ENCODE measurements around the gene HOXA4.

The HOXA4 gene

GRCh38 chr7:27117887-27118491, 12.6 kb downstream of the HOXA4 start:
- in situ Hi-C loops (cut with MboI; ENCODE audit: low sequenced_read_pairs) = no loop called here

GRCh38 chr7:27116962-27117886, 13.3 kb downstream of the HOXA4 start:
- in situ Hi-C loops (cut with MboI; ENCODE audit: low sequenced_read_pairs) = no loop called here

DNA sequence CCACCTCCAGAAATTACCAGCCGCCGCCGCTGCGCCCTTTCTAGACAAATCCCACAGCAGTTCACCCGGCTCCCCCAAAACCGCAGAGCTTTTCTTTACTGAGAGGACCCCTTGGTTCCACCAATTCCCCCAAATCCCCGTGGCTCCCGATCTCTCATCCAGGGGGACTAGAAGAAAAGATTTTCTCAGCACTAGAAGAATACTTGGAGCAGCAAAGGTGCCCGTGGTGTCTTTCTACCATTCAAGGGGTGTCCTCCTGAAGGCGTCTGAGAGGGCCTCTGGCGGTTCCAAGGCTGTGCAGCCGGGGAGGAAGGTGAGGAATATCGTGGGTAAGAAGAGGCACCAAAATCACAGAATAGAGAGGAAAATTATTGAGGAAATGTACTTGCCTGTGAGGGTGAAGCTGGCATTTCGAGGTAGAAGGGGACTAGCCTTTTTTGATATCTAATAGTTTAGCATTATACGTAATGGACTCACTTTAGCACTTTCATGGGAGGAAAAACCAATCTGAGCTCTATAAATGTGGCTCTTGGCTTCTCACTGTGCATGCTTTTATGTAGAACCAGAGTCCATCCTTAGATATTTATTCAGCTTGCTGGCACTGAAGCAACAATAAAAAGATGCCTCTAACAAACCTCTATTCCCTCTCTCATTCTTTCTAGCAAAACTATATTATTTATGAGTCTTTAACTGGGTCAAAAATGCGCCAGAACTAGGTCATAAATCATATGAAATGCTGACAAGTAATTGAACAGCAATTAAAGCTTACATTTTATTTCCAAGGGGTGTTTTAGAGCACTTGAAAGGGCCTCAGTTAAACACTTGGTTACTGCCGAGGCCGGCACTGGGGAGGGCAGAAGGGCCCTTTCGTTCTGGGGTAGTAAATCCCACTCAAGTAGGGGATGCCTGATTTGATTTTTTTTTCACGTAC, 14.3 kb downstream of the HOXA4 start:
- in situ Hi-C loops (cut with MboI; ENCODE audit: low sequenced_read_pairs) = no loop called here

DNA sequence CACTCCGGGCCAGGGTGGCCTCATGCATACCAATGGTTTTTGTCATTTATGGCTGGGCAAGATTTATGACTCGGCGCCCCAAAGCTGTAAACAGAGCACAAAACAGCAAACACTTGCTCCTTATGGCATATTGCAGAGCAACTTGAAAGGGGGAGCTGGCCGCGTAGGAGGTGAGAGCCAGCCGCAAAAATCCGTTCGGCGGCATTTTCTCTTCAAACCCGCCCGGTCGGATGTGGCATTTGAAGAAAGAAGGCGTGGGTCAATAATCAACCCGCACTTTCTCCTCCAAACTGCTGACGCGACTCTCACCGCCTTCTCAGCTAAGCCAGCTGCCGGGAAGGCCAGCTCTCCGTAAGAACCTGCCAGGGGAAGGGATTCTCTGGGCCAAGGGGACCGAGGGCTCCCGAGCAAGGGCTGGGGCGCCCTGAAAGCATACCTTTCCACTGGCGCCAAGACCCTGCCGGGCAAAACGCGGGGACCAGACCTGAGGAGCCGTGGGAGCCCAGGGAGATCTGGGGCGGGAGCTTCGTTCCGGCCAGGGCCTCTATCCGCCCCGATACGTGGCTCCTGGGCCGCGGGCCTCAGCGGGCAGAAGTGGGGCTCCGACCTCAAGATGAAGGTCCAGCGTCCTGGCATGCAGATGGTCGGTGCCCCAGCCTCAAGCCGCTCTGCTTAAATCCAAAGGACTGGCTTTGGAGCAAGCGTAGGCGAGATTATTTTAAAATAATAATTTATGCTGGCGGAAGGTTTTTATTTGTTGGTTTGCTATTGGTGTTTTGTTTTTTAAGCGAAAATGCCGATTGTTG, 15.1 kb downstream of the HOXA4 start:
- in situ Hi-C loops (cut with MboI; ENCODE audit: low sequenced_read_pairs) = no loop called here

DNA sequence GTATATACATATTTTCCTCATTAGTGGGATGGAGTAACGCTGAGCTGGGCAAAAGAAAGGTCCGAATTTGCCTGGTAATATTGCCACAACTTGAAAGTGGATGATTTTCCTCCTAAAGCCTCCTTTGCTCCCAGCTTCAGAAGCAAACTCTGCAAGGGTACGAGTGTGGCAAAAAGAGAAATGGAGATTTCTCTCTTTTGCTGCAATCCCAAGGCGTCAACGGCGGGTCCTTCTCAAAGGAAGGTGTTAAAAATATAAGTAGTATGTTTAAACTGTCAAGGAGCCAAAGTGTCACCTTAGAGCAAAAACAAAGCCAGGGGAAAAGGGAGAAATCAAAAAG, 15.7 kb downstream of the HOXA4 start:
- in situ Hi-C loops (cut with MboI; ENCODE audit: low sequenced_read_pairs) = no loop called here

DNA sequence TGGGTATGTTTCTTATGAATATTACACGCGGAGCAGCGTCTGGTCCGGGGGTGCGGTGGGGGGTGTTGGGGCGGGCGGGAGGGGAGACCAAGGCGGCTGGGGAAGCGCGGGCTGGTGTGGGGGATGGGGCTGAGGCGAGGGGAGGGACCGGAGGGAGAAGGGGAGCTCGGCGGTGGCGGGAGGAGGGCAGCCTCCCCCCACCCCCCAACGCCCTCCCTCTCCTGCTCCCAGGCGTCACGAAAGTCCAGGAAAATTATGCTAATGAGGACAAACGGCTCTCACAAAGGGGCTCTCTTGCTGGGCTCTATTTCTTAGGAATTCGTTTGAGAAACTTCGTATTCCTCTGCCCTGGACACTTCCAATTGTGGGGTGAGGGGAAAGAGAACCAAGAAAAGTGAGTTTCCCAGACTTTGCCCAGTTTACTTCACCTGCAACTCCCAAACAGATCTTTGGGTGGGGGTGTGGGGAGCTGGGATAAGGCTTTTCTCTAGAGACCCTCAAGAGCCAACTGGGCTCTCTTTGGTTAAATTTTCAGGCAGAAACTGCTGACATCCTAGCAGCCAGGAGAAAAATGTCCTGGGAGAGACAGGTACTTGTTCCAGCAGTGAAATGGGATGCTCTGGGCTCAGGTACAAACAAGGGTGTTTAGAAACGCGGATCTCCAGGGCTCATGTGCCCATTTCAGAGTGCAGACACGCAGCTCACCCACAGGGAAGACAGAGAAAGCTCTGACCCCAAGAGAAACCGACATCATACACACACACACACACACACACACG, 16.4 kb downstream of the HOXA4 start:
- in situ Hi-C loops (cut with MboI; ENCODE audit: low sequenced_read_pairs) = no loop called here

DNA sequence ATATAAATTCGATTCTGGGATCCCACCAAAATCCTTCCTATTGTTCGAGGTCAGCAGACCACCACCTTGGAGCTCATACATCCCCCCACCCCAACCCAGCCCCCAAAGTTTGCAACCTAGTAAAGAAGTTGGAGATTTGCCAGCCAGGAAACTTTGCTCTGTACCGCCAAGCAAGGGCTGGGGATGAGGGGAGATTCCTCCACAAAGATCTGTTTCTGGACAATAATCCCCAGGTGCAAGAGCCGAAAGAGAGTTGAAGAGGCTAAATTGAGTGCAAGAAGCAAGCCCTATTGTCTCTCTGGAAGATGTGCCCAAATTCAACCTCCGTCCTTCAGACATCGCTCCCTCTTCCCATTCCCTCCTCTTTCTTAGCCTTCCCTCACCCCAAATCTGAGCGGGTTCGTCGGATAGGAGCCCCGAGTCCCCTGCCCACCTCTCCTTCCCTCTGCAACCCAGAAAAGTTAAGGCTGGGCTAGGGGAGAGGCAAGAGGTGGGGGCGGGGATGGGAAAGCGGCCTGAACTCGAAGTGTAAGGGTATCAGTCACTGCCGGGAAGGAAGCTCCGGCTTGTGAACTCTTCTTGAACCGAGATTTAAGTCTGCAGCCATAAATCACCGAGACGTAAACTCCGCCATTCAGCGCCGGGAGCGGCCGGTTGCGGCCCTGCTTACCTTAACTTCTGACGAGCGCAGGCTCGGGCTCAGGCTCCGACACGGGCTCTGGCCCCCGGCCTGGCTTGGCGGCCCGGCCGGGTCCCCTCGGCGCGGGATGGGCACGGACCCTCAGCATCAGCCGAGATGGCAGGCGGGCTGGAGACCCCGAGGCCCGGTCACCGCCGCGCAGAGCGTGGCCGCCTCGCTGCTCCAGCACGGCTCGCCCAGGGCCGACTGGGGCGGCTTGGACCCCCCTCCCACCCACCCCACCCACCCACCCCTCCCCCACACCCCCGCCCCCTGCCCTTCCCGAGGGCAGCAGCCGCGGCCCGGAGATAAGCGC, 17.3 kb downstream of the HOXA4 start:
- in situ Hi-C loops (cut with MboI; ENCODE audit: low sequenced_read_pairs) = no loop called here

GRCh38 chr7:27112361-27112760, 18.2 kb downstream of the HOXA4 start:
- in situ Hi-C loops (cut with MboI; ENCODE audit: low sequenced_read_pairs) = no loop called here

DNA sequence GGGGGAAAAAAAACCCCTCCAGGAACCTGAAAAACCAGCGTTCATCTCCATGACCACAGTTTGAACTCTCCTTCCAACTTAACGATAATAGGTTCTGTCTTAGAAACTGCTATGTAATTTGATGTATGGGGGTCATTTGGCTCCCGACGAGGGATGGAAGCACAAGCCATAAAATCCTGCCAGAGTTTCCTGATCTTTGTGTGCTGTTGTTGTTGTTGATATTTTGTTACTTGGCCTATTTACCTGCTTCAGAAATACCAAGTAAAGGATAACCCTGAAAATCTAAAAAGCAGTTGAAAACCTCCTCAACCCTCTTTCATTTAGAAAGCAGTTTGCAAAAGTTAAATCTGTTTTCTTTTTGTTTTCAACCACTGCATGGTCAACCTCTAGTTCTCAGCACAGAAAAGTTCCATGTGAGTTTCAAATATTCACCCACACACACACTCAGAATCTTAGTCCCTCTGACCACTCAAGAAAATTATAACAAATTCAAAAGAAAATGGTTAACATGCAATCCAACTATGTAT, 18.7 kb downstream of the HOXA4 start:
- in situ Hi-C loops (cut with MboI; ENCODE audit: low sequenced_read_pairs) = no loop called here

GRCh38 chr7:27111042-27111750, 19.4 kb downstream of the HOXA4 start:
- in situ Hi-C loops (cut with MboI; ENCODE audit: low sequenced_read_pairs) = no loop called here

DNA sequence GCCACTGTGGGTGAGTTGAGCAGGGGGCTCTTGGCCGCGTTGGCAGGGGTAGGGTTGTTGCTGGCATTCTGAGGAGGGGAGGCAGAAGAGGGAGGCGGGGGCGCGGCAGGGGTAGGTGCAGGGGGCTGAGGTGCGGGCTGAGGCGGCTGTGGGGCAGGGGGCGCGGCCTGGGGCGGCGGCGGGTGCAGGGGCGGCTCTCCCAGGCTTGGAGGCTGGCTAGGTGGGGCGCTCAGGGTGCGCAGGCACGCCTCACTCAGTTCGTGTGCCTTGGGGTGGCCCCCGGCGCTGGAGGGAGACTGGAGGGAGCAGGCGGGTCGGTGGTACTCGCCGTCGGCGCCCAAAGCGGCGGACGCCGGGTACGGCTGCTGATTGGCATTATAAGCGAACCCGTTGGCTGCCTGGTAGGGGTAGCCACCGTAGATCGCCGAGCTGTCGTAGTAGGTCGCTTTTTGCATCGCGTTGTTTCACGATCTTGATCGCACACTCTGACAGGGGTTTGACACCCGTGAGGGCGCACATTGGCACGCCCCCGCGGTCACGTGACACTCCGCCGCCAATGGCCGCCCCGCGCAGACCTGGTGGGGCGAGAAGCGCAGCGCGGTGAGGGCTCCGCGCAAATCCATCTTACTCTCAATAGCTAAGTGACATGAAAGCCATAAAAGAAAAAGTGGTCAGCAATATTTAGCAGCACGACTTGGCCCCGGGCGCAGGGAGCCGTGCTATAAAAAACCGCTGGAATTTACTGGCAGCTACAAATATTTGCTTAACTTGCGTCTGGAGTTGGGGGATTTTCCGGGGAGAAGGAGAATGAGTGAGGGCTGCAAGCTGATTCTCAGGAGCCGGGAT, 20.1 kb downstream of the HOXA4 start:
- in situ Hi-C loops (cut with MboI; ENCODE audit: low sequenced_read_pairs) = no loop called here

- in situ Hi-C loops (cut with MboI; ENCODE audit: low sequenced_read_pairs) = no loop called here
Observed at GRCh38 chr7:27109466-27110185, 20.9 kb downstream of the HOXA4 start.

DNA sequence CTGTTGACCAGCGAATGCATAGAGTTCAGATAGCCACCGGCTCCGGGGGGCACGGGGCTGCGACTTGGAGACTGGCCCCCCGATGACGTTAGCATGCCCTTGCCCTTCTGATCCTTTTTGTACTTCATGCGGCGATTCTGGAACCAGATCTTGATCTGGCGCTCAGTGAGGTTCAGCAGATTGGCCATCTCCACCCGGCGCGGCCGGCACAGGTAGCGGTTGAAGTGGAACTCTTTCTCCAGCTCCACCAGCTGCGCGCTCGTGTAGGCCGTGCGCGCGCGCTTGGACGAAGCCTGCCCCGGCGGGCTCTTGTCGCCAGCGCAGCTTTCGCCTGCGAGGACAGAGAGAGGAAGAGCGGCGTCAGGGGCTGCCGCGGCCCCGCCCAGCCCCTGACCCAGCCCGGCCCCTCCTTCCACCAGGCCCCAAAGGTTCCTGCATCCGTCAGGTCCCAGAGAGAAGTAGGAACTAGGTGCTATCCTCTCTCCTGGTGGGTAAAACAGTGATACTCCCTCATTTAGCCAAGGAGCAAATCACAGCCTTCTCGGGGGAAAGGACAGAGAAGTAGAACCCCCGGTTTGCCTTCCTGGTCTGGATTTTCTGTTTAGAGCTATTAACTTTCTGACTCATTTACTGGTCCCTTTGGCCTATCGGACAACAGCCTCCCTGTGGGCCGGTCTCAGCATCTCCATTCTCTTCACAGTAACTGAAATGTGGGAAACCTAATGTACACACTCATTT, 22.0 kb downstream of the HOXA4 start:
- in situ Hi-C loops (cut with MboI; ENCODE audit: low sequenced_read_pairs) = no loop called here

DNA sequence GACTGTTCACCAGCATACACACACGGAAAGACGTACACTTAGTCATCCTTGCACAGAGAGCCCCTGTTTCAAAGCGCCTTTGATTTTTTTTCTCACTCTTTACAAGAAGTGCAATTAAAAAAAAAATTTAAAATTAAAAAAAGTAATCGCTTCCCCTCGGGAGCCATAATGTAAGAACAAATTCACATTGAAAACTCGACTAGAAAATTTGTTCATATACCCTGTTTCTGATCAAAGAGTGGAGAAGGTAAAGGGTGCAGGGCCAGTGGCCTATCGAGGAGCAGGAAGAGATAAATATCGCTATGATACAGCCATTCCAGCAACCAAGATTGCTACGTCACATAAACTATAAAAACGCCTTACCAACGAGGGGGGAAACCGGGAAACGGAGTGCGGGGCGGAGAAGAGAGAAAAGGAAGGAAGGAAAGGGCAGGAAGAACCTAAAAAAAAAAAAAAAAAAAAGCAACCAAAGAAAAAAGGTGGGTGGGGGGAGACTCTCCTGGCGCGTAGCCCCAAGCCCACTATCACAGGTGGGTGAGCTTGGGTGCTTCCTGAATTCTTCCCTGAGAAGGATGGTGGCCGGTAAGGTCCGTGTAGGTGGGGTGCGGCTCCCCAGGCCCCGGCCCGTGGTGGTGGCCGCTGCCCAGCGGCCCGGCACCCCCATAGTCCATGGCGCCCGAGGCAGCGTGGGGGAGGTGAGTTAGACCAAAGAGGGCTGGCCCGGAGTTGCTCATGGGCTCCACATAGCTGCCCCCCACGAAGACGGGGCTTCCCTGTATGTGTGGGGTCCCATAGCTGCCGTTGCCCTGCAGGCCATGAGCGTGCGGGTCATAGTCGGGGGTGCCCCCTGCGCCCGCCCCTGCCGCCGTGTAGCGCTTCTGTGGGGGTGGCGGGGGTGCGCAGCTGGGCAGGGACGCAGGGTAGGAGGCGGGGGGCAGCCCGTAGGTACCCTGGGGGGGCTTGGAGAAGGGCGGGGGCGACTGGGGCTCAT, 22.9 kb downstream of the HOXA4 start:
- in situ Hi-C loops (cut with MboI; ENCODE audit: low sequenced_read_pairs) = no loop called here

All from hTERT RPE-1 (cell line).